Rectal smooth muscle tissue (tissue), 1 donor: Measurements from ENCODE around the gene STX1B.

Experiments
- H3K27ac ChIP-seq: one replicate; pipeline ENCODE4 v1.7.0; 2013; ENCODE audit warnings: low read depth, low read length, inconsistent platforms
- H3K27me3 ChIP-seq: one replicate; pipeline ENCODE4 v1.7.0; 2013; ENCODE audit warnings: low read length; ENCODE audit not compliant: control insufficient read depth, insufficient read depth
- H3K36me3 ChIP-seq: one replicate; pipeline ENCODE4 v1.7.0; 2013; ENCODE audit warnings: low read length; ENCODE audit not compliant: control insufficient read depth, insufficient read depth
- H3K4me1 ChIP-seq: one replicate; pipeline ENCODE4 v1.7.0; 2013; ENCODE audit warnings: low read length; ENCODE audit not compliant: control insufficient read depth, insufficient read depth
- H3K4me3 ChIP-seq: one replicate; pipeline ENCODE4 v1.7.0; 2013; ENCODE audit warnings: low read length
- H3K9ac ChIP-seq: one replicate; pipeline ENCODE4 v1.7.0; 2013; ENCODE audit warnings: low read length

STX1B gene

DNA sequence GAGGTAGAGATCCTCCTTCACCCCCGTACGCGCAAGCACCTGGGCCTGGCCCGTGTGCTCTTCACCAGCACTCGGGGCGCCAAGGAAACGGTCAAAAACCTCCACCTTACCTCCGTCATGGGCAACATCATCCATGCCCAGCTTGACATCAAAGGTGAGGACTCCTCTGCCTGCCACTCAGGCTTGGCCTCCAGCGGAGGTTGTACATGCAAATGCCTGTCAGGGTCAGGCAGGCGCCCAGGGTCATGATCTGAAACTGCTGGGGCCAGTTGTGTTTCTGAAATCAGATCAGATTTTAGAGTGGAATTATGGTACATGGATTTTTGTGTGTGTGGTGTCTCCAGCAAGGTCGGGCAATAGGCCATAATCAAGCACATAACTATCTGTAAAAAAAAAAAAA is 49.1 kb downstream of the STX1B start:
- Histone ChIP-seq H3K27me3 (no peaks in the 10 kb centered on the region), H3K27ac (no peak overlapping the region), H3K9ac (no peak overlapping the region), H3K36me3 (peaks cover 50% of the 10 kb centered on the region), H3K4me1 (peaks cover 5% of the 10 kb centered on the region), H3K4me3 (no peak overlapping the region)

DNA sequence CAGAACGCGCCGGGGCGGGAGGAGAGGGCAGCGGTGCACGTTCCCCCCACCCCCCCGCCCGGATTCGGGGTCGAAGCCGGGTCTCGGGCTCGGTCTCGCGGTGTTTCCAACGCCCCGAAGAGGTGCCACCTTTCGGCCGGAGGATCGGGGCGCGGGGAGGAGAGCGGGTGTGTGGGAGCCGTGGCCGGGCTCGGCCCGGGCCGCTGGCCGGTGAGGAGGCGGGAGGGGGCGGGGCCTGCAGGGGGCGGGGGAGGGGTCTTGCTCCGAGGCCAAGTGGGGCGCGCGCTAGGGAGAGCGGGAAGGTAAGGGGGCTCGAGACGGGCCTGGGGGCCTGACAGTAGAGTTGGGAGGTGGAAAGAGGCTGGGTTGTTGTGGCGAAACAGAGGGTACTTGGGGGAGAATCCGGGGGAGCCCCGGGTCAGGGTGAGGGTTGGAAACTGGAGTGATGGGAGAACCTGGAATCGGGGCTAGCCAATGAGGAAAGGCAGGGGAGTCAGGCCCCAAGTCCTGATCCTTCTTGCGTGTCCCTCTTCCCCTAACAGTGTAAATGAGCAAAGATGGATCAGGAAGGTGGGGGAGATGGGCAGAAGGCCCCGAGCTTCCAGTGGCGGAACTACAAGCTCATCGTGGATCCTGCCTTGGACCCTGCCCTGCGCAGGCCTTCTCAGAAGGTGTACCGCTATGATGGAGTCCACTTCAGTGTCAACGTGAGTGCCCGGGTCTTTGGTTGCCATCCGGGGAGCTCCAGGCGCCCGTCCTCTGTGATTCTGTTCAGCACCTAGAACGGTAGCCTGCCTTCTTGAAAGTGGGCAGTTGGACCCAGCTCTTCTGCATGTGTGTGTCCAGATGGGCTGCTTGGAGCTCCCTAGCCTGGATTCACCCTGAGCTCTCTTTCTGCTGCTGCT is 52.0 kb downstream of the STX1B start:
- H3K36me3 ChIP-seq = peaks cover 27% of the 10 kb centered on the region
- peak overlapping the region; percentile 13 for H3K9ac ChIP-seq
- peak overlapping the region; percentile 90 for H3K4me3 ChIP-seq
- H3K27ac ChIP-seq = peak overlapping the region; percentile 99
- no peaks in the 10 kb centered on the region for H3K27me3 ChIP-seq
- peaks cover 5% of the 10 kb centered on the region for H3K4me1 ChIP-seq

DNA sequence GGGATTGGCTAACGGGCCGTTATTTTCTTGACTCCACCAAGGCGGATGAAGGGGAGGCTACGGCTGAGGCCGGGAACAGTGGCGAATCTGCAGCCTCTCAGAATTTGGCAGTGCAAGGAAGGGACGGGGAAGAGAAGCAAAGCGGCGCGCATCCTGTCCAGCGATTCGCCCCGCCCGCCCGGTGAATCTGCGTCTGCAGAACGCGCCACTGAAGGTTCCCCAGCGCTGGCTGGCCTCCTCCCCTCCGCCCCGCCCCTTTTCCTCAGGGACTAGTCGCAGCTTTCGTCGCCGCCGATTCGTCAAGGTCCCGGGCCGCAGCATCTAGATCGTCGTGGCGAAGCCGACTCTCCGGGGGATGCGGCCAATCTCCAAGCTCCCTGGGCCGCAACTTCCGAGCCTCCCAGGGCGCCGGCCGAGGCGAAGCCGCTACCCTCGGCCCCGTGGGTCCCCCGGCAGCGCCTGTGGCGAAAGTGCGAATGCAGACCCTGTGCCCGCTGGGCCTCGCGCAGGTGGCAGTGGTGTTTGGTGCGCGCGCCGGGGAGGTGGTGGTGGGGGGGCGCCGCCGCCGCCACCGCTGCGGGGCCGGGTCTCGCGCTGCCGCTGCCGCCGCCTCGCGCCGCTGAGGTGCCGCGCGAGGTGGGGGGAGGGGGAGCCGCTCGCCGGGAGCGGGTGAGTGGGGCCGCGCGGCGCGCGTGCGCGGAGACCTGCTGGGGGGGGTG is 52.8 kb downstream of the STX1B start, which contains the start of gene SETD1A:
Gene SETD1A, plus strand, starts transcription at position 299 of the 719 bp plus-strand sequence. CDS start 978 bp downstream, outside the sequence.
- Histone ChIP-seq H3K36me3 (peaks cover 20% of the 10 kb centered on the region), H3K9ac (peak within 1 kb of the TSS; percentile 84), H3K27ac (peak within 1 kb of the TSS; percentile 99), H3K4me1 (peaks cover 5% of the 10 kb centered on the region), H3K4me3 (peak within 1 kb of the TSS; percentile 90), H3K27me3 (no peaks in the 10 kb centered on the region)

DNA sequence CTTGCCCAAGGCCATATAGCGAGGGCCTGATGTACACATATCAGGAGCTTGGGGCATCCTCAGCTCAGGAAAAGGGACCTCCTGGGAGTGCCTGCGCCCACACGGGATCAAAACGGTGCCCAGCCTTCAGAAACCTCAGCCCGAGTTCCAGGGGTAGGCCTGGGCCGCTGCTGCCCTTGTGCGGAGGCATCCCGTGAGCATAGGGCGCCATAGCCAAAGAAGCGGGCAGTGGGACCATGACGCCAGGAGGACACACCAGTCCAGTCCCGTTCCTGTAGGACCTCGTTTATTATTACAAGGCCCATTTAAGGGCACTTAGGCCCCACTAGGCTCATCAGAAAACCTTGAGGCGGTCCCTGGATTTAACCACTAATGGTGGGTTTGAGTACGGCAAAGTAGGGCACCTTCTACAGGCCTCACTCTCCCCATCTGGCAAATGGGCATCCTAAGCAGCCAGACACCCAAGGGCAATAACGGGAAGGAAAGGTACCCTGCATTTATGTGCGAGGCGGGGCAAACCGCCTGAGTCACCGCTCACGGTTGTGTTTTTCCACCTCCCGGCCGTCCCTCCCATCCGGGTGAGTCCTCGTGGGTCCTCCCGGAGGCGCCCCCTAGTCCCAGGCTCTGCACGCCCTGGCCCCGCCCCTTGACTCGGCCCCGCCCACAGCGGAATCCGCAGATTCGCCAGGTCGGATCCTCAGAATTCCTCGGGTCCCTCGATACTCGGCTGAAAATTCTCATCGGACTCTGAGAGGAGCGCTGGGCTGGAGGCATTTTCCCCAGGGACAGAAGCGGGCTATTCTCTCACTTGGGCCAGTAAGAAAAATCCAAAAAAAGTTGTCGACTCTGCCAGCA is 53.6 kb downstream of the STX1B start:
- peak overlapping the region; percentile 90 for H3K4me3 ChIP-seq
- peaks cover 5% of the 10 kb centered on the region for H3K4me1 ChIP-seq
- H3K9ac ChIP-seq = peak overlapping the region; percentile 84
- H3K27me3 ChIP-seq = no peaks in the 10 kb centered on the region
- peaks cover 20% of the 10 kb centered on the region for H3K36me3 ChIP-seq
- peak overlapping the region; percentile 99 for H3K27ac ChIP-seq

DNA sequence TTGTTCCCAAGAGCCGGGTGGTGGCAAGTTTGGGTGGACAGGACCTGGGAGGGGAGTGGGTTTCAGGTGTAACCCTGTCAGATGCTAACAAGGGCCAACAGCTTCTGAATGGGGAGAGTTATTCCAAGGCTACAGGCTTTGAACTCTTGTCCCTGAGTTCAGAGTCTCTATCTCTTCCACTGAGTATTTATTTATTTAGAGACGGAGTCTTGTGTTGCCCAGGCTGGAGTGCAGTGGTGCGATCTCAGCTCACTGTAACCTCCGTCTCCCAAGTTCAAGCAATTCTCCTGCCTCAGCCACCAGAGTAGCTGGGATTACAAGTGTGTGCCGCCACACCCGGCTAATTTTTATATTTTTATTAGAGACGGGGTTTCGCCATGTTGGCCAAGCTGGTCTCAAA is 55.4 kb downstream of the STX1B start:
- H3K27ac ChIP-seq = no peak overlapping the region
- no peaks in the 10 kb centered on the region for H3K27me3 ChIP-seq
- H3K4me3 ChIP-seq = no peak overlapping the region
- peaks cover 3% of the 10 kb centered on the region for H3K36me3 ChIP-seq
- H3K4me1 ChIP-seq = peaks cover 15% of the 10 kb centered on the region
- H3K9ac ChIP-seq = no peak overlapping the region

DNA sequence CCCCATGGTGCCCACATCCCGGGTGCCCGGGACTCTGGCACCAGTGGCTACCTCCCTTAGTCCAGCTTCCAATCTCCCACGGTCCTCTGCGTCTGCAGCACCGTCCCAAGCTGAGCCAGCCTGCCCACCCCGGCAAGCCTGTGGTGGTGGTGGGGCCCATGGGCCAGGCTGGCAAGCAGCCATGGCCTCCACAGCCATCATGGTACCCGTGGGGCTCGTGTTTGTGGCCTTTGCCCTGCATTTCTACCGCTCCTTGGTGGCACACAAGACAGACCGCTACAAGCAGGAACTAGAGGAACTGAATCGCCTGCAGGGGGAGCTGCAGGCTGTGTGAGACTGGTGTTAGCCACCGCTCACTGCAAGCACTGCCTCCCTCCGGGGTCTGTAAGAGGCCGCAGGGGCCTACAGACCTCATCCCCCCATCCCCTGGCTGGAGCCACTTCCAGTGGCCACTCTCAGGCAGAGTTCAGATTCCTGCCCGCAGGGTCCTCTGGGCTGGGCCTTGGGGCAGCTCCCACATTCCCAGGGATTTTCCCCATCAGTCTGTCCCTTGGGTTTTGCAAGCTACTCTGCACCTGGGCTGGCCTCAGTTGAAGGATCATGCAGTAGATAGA is 56.8 kb downstream of the STX1B start:
- Histone ChIP-seq H3K27ac (no peak overlapping the region), H3K36me3 (no peaks in the 10 kb centered on the region), H3K4me1 (peaks cover 18% of the 10 kb centered on the region), H3K9ac (no peak overlapping the region), H3K4me3 (no peak overlapping the region), H3K27me3 (no peaks in the 10 kb centered on the region)

DNA sequence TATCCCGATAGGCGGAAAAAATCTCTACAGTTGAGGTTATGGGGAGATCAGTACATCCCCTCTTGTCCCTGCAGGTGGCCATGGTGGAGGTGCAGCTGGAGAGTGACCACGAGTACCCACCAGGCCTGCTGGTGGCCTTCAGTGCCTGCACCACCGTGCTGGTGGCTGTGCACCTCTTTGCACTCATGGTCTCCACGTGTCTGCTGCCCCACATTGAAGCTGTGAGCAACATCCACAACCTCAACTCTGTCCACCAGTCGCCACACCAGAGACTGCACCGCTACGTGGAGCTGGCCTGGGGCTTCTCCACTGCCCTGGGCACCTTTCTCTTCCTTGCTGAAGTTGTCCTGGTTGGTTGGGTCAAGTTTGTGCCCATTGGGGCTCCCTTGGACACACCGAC is 57.3 kb downstream of the STX1B start:
- Histone ChIP-seq H3K4me3 (no peak overlapping the region), H3K9ac (no peak overlapping the region), H3K4me1 (peaks cover 15% of the 10 kb centered on the region), H3K27ac (no peak overlapping the region), H3K27me3 (no peaks in the 10 kb centered on the region), H3K36me3 (no peaks in the 10 kb centered on the region)

DNA sequence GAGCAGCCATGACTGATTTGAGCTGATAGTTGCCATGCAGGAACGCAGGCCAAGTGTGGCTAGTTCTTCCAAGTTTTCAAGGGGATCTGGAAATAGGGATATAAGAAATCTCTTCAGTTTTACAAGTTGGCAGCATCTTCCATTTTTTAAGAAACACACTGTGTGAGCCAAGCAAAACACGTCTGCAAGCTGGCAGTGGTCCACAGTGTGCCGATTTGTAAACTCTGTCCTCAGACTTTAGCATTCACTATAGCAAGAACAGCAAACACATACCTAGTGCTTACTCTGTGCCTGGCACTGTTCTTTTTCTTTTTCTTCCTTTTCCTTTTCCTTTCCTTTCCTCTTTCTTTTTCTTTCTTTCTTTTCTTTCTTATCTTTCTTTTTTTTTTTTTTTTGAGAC is 58.7 kb downstream of the STX1B start:
- Histone ChIP-seq H3K4me3 (no peak overlapping the region), H3K9ac (no peak overlapping the region), H3K27me3 (no peaks in the 10 kb centered on the region), H3K4me1 (peaks cover 15% of the 10 kb centered on the region), H3K27ac (no peak overlapping the region), H3K36me3 (peaks cover 2% of the 10 kb centered on the region)

DNA sequence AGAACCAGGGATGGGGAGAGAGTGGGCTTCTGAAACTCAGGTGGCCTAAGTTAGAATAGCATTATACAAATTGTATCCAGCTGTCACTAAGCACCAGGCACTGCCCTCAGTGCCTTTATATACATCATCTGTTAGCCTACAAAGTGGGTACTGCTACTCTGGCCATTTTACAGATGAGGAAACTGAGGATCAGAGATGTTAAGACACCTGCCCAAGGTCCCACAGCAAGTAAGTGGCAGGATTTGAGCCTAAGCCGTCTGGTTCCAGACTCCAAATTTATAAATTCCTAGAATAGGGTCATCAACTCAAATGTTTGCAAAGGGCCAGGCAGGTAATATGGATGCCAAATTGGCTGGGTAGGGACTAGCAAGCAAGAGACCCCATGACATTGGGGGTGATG is 59.2 kb downstream of the STX1B start:
- Histone ChIP-seq H3K27ac (peak overlapping the region; percentile 16), H3K36me3 (peaks cover 2% of the 10 kb centered on the region), H3K4me3 (no peak overlapping the region), H3K27me3 (no peaks in the 10 kb centered on the region), H3K4me1 (peaks cover 15% of the 10 kb centered on the region), H3K9ac (no peak overlapping the region)

DNA sequence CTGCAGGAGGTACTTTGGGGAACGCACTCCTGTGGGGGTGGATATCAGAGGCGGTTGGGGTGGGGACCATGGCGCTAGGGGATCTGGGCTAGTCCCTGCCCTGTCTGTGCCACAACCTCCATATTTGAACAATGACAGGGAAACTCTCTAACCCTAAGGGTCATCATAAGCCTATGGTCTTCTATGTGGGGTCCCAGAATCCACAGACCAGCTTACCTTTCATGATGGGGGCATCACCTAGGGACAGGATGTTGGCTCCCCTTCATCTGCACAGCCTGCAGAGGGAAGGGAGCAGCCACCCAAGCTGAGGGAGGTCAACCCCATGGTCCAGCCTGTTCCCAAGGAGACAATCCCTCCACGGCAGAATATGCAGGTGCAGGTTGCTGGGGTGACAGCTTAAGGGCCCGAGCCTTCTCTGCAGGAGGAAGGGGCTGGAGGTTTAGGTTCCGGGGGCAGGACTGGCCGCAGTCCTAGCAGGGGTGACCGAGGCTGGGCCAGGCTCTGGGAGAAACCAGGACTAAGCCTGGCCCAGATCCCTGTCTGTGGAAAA is 59.8 kb downstream of the STX1B start:
- no peaks in the 10 kb centered on the region for H3K27me3 ChIP-seq
- H3K27ac ChIP-seq = peak overlapping the region; percentile 84
- peak overlapping the region; percentile 84 for H3K4me3 ChIP-seq
- peaks cover 2% of the 10 kb centered on the region for H3K36me3 ChIP-seq
- no peak overlapping the region for H3K9ac ChIP-seq
- H3K4me1 ChIP-seq = peaks cover 15% of the 10 kb centered on the region

DNA sequence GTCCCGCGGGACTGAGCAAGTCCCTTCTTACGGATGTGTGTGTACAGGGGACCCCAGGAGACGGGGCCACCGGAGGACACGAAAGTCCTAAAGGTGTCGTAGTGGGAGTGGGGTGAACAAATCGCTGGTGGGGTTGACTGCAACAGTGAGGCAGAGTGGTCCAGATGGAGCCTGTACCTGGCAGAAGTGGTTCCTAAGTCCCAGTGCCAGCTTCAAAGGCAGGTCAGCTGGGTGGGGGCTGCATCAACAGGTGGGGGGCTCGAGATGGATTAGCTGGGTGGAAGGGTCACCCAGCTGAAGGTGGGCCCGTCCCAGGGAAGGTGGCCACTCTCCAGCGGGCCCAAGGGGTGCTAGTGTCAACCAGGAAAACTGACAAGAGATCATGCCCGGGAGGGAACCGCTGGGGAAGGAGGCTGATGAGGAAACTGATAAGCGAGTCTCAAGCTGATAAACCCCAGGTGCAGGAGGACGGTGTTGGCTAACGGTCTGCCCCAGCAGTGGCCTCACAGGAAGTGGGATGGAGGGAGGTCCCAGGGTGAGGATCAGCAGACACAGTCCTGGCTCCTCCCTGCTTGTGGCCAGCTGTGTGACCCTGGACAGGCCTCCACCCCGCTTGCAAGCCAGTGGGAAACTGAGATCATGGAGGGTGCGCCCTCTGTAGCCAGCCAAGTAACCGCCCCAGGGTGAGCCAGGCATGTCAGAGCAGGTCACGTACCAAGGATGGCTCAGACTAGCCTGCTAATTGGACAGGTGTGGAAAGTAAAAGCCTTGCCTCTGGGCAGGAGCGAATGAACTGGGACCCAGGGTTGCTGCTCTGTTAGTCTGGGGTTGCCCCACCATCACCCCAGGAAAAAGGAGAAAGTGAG is 60.6 kb downstream of the STX1B start:
- Histone ChIP-seq H3K27ac (peak overlapping the region; percentile 84), H3K9ac (peak overlapping the region; percentile 41), H3K36me3 (peaks cover 2% of the 10 kb centered on the region), H3K4me3 (peak overlapping the region; percentile 84), H3K27me3 (no peaks in the 10 kb centered on the region), H3K4me1 (peaks cover 15% of the 10 kb centered on the region)
